ENCODE results near the gene NPAS3.

NPAS3 gene

DNA sequence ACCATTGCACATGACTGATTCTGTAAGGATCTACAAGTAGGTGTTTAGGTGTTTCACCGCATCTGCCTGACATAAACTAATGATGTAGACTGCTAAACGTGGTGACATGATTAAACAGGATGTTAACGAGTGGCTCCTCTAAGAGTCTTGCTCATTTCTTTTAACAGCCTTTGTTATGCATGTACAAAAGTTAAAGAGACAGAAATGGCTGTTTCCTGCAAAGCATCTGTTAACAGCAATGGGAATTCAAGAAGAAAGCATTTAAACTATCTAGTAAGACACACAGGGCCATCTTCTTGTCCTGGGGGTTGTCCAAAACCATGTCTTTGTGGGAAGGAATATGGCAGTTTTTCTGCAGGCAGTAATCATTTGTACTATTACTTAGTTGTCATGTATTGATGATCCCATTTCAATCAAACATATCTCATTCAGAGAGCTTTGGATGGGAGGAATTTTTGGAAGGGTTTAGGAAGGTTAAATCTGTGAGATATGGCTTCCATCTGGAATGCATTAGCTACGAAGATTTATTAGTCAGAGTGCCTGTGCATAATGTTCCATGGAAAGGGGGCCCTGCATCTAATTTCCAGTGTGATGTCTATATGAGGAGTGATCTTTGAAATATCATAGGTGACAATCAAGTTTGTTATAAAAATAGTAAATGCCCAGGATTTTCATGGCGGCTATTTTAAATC lies 517.1 kb downstream of the NPAS3 start:
- no peaks in the 10 kb centered on the region for H3K27me3 ChIP-seq (ENCODE audit: insufficient read depth, low read length, poor library complexity, severe bottlenecking)
- no peak overlapping the region for H3K4me3 ChIP-seq (ENCODE audit: low read length, poor library complexity, severe bottlenecking)
- no peaks in the 10 kb centered on the region for H3K9me3 ChIP-seq (ENCODE audit: insufficient read depth, low read depth, low read length)
- peak overlapping the region; percentile 48; the same call in 1 of the 2 replicates for H2AFZ ChIP-seq (ENCODE audit: low read length)
- H4K20me1 ChIP-seq (ENCODE audit: insufficient read depth, low read length, poor library complexity, severe bottlenecking) = no peaks in the 10 kb centered on the region
- H3K4me2 ChIP-seq (ENCODE audit: low read depth, low read length, poor library complexity, severe bottlenecking) = no peak overlapping the region
- H3K79me2 ChIP-seq (ENCODE audit: insufficient read depth, low read length) = no peaks in the 10 kb centered on the region
- no peaks in the 10 kb centered on the region for H3K36me3 ChIP-seq (ENCODE audit: insufficient read depth, low read length)
- no peak for TF ChIP-seq CTCF (conservative IDR thresholded peaks at IDR 0.05; ENCODE audit: low read length)
- TF ChIP-seq EZH2phosphoT487 (IDR thresholded peaks at IDR 0.05; ENCODE audit: borderline replicate concordance) = no peak
- no peak overlapping the region for H3K9ac ChIP-seq (ENCODE audit: low read depth, low read length, poor library complexity, severe bottlenecking)
- no peaks in the 10 kb centered on the region for H3K9me2 ChIP-seq (replicated peaks; ENCODE audit: low read depth, low read length)
- peaks cover 2% of the 10 kb centered on the region for H3K4me1 ChIP-seq (ENCODE audit: insufficient read depth, low read length, poor library complexity, severe bottlenecking)
- no peaks in the 10 kb centered on the region for H3F3A ChIP-seq (ENCODE audit: low read depth)

- H2AFZ ChIP-seq (ENCODE audit: low read length) = no peak overlapping the region
- no peaks in the 10 kb centered on the region for H4K20me1 ChIP-seq (ENCODE audit: insufficient read depth, low read length, poor library complexity, severe bottlenecking)
- H3K27me3 ChIP-seq (ENCODE audit: insufficient read depth, low read length, poor library complexity, severe bottlenecking) = no peaks in the 10 kb centered on the region
- no peaks in the 10 kb centered on the region for H3F3A ChIP-seq (ENCODE audit: low read depth)
- TF ChIP-seq EZH2phosphoT487 (IDR thresholded peaks at IDR 0.05; ENCODE audit: borderline replicate concordance) (no peak), CTCF (conservative IDR thresholded peaks at IDR 0.05; ENCODE audit: low read length) (no peak)
- H3K79me2 ChIP-seq (ENCODE audit: insufficient read depth, low read length) = no peaks in the 10 kb centered on the region
- no peak overlapping the region for H3K4me3 ChIP-seq (ENCODE audit: low read length, poor library complexity, severe bottlenecking)
- H3K4me2 ChIP-seq (ENCODE audit: low read depth, low read length, poor library complexity, severe bottlenecking) = no peak overlapping the region
- H3K4me1 ChIP-seq (ENCODE audit: insufficient read depth, low read length, poor library complexity, severe bottlenecking) = peaks cover 2% of the 10 kb centered on the region
- H3K36me3 ChIP-seq (ENCODE audit: insufficient read depth, low read length) = no peaks in the 10 kb centered on the region
- H3K9ac ChIP-seq (ENCODE audit: low read depth, low read length, poor library complexity, severe bottlenecking) = no peak overlapping the region
- H3K9me2 ChIP-seq (replicated peaks; ENCODE audit: low read depth, low read length) = no peaks in the 10 kb centered on the region
- H3K9me3 ChIP-seq (ENCODE audit: insufficient read depth, low read depth, low read length) = no peaks in the 10 kb centered on the region
These were observed 518.3 kb downstream of the NPAS3 start for GRCh38 chr14:33457021-33457420.

DNA sequence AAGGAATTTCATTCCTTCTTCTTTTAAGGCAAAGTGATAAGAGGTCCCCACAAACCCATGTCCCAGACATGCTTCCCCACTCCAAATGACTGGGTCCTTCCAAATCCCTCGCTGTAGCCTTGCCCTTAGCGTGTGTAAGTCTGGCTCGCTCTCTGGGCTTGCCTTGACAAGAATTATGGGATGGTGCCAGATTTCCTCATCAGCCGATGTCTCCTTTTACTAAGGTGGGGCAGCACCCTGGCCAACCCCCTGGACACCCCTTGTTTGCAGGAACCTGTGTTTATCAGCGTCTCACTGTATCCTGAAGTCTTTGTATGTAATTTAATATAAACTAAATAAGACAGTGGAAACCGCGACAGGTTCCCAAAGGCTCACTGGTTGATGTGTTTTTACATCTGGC lies 518.9 kb downstream of the NPAS3 start:
- no peaks in the 10 kb centered on the region for H3K79me2 ChIP-seq (ENCODE audit: insufficient read depth, low read length)
- no peaks in the 10 kb centered on the region for H3K9me2 ChIP-seq (replicated peaks; ENCODE audit: low read depth, low read length)
- no peak overlapping the region for H3K4me2 ChIP-seq (ENCODE audit: low read depth, low read length, poor library complexity, severe bottlenecking)
- H3K9ac ChIP-seq (ENCODE audit: low read depth, low read length, poor library complexity, severe bottlenecking) = no peak overlapping the region
- no peaks in the 10 kb centered on the region for H3K27me3 ChIP-seq (ENCODE audit: insufficient read depth, low read length, poor library complexity, severe bottlenecking)
- H2AFZ ChIP-seq (ENCODE audit: low read length) = no peak overlapping the region
- no peak overlapping the region for H3K4me3 ChIP-seq (ENCODE audit: low read length, poor library complexity, severe bottlenecking)
- H3K36me3 ChIP-seq (ENCODE audit: insufficient read depth, low read length) = no peaks in the 10 kb centered on the region
- no peaks in the 10 kb centered on the region for H3K9me3 ChIP-seq (ENCODE audit: insufficient read depth, low read depth, low read length)
- TF ChIP-seq EZH2phosphoT487 (IDR thresholded peaks at IDR 0.05; ENCODE audit: borderline replicate concordance) (no peak), CTCF (conservative IDR thresholded peaks at IDR 0.05; ENCODE audit: low read length) (no peak)
- H4K20me1 ChIP-seq (ENCODE audit: insufficient read depth, low read length, poor library complexity, severe bottlenecking) = no peaks in the 10 kb centered on the region
- peaks cover 2% of the 10 kb centered on the region for H3K4me1 ChIP-seq (ENCODE audit: insufficient read depth, low read length, poor library complexity, severe bottlenecking)
- H3F3A ChIP-seq (ENCODE audit: low read depth) = no peaks in the 10 kb centered on the region

Data from Loucy (cell line).